Esophagus muscularis mucosa (tissue), 4 donors: ENCODE data around the gene CACNA1E.

Experiments
- CTCF ChIP-seq, 3 experiments: fragments of 200-600 bp in 2 of 3; fragments of 450-650 bp in 1 of 3; sonication (generic) in 2 of 3; IDR thresholded peaks; one replicate each; pipeline ENCODE4 v1.5.1; 2017 to 2019; ENCODE audit warnings: antibody characterized with exemption in 3 of 3, mild to moderate bottlenecking in 2 of 3, moderate library complexity in 1 of 3
- EP300 ChIP-seq: sonication (generic); formaldehyde crosslinking; IDR thresholded peaks from one replicate; pipeline ENCODE4 v1.6.1; 2017; ENCODE audit warnings: antibody characterized with exemption
- POLR2A ChIP-seq: fragments of 450-650 bp; IDR thresholded peaks from one replicate; pipeline ENCODE4 v1.6.1; 2017; ENCODE audit warnings: antibody characterized with exemption, moderate library complexity, mild to moderate bottlenecking, low read depth
- POLR2AphosphoS5 ChIP-seq, 2 donors: sonication (generic); formaldehyde crosslinking; IDR thresholded peaks; one replicate each; pipeline ENCODE4 v1.6.1; 2017; ENCODE audit warnings: antibody characterized with exemption in 2 of 2

GRCh38 chr1:181743878-181744312 lies 260.6 kb downstream of the CACNA1E start:
- no peak for TF ChIP-seq CTCF (IDR thresholded peaks at IDR 0.05)
- TF ChIP-seq POLR2A: no peak
- no peak for TF ChIP-seq EP300
- TF ChIP-seq POLR2AphosphoS5 (IDR thresholded peaks at IDR 0.05): no peak
